IMR-90 (cell line): ENCODE data around the gene GINS1.

Experiments used
- BHLHE40 ChIP-seq: fragments of 150-350 bp; IDR thresholded peaks from 2 replicates; pipeline ENCODE4 v1.6.1; 2016; ENCODE audit warnings: mild to moderate bottlenecking, low read depth, low read length
- CEBPB ChIP-seq: IDR thresholded peaks from 2 replicates; pipeline ENCODE4 v1.6.1; 2012; ENCODE audit warnings: low read depth, low read length, improper control_type of control experiment
- ELK1 ChIP-seq: fragments of 150-350 bp; IDR thresholded peaks from 2 replicates; pipeline ENCODE4 v1.6.1; 2016; ENCODE audit warnings: low read depth, mild to moderate bottlenecking, low read length, moderate library complexity, borderline replicate concordance
- MAFK ChIP-seq: IDR thresholded peaks from 2 replicates; pipeline ENCODE4 v1.6.1; 2012; ENCODE audit warnings: low read depth, low read length, improper control_type of control experiment
- NFE2L2 ChIP-seq: fragments of 150-350 bp; IDR thresholded peaks from 2 replicates; pipeline ENCODE4 v1.6.1; 2016; ENCODE audit warnings: low read depth, mild to moderate bottlenecking, low read length
- POLR2A ChIP-seq: IDR thresholded peaks from 2 replicates; pipeline ENCODE4 v1.6.1; 2012; ENCODE audit warnings: mild to moderate bottlenecking, low read depth, low read length
- RFX5 ChIP-seq: IDR thresholded peaks from 2 replicates; pipeline ENCODE4 v1.8.0; 2012; ENCODE audit warnings: low read depth, mild to moderate bottlenecking, low read length, moderate library complexity
- SMC3 ChIP-seq: fragments of 150-350 bp; IDR thresholded peaks from 2 replicates; pipeline ENCODE4 v1.6.1; 2016; ENCODE audit warnings: low read depth, mild to moderate bottlenecking, antibody characterized with exemption, low read length, moderate library complexity
- TF ChIP-seq, protein P1 (sequence below): conservative IDR thresholded peaks from 2 replicates; pipeline ENCODE4 v1.5.1; 2012; ENCODE audit warnings: mild to moderate bottlenecking, low read depth, low read length, improper control_type of control experiment

DNA sequence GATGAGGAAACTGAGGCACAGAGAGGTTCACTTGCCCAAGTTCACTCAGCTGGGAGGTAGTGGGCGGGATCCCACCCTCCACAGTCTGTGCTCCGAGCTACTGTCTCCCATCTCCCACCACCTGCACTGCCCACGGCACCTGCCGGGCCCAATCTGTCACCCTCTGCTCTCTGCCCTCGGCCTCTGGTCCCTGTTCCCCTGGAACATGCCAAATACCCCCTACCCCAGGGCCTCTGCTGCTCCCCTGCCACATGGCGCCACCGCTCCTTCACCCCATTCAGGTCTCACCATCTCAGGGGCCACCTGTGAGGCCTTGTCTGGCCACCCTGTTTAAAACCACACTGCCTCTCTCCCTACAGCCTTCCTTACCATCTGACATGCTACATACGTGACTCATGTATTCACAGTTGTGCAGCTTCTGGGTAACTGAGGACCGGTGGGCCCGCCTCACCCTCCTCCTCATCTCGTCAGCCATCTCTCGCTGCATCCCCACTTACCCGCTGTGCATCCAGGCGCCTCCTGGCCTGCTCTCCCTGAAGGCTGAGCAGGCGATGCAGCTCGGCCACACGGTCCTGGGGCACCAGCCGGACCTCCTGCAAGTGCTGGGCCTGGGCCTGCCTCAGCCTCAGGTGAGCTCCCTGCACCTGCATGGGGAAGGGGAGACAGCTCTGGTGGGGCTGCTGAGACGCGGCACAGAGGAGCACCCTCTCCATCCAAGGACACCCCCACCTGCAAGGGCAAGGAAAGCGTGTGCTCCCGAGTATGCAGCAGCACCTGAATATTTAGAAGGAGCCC lies 50.6 kb downstream of the GINS1 start:
- TF ChIP-seq, protein P1, sequence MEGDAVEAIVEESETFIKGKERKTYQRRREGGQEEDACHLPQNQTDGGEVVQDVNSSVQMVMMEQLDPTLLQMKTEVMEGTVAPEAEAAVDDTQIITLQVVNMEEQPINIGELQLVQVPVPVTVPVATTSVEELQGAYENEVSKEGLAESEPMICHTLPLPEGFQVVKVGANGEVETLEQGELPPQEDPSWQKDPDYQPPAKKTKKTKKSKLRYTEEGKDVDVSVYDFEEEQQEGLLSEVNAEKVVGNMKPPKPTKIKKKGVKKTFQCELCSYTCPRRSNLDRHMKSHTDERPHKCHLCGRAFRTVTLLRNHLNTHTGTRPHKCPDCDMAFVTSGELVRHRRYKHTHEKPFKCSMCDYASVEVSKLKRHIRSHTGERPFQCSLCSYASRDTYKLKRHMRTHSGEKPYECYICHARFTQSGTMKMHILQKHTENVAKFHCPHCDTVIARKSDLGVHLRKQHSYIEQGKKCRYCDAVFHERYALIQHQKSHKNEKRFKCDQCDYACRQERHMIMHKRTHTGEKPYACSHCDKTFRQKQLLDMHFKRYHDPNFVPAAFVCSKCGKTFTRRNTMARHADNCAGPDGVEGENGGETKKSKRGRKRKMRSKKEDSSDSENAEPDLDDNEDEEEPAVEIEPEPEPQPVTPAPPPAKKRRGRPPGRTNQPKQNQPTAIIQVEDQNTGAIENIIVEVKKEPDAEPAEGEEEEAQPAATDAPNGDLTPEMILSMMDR: no peak
- TF ChIP-seq RFX5: no peak
- TF ChIP-seq NFE2L2: no peak
- TF ChIP-seq POLR2A: no peak
- no peak for TF ChIP-seq MAFK
- no peak for TF ChIP-seq ELK1
- TF ChIP-seq CEBPB: no peak
- no peak for TF ChIP-seq SMC3
- TF ChIP-seq BHLHE40: no peak
